OCI-LY3 (cell line): Measurements from ENCODE around the gene SCGB1D1.

Experiments
- H2AFZ ChIP-seq: fragments of 200-600, 300-600 bp; shearing (Covaris generic); 2 replicates; pipeline ENCODE4 v1.6.0; 2014; ENCODE audit warnings: antibody characterized with exemption, low read depth, low read length
- H3K27ac ChIP-seq: fragments of 200-600, 300-600 bp; sonication (generic); 2 replicates; pipeline ENCODE4 v1.5.1; 2014; ENCODE audit warnings: mild to moderate bottlenecking, low read length, moderate library complexity, mixed read lengths
- H3K27me3 ChIP-seq: fragments of 200-600, 300-600 bp; sonication (generic); 2 replicates; pipeline ENCODE4 v1.6.1; 2014; ENCODE audit warnings: low read depth, low read length, mixed read lengths
- H3K36me3 ChIP-seq: fragments of 200-600, 300-600 bp; sonication (generic); replicated peaks from 2 replicates; pipeline ENCODE3; 2014; ENCODE audit warnings: low read depth, low read length, mixed read lengths
- H3K4me1 ChIP-seq: fragments of 300-600, 200-600 bp; sonication (generic); 2 replicates; pipeline ENCODE4 v1.6.1; 2014; ENCODE audit warnings: low read length, mixed read lengths
- H3K4me2 ChIP-seq: fragments of 200-600, 300-600 bp; sonication (generic); 2 replicates; pipeline ENCODE4 v1.6.1; 2014; ENCODE audit warnings: low read length, mixed read lengths
- H3K4me3 ChIP-seq: fragments of 300-600, 200-600 bp; sonication (generic); 2 replicates; pipeline ENCODE4 v1.5.1; 2014; ENCODE audit warnings: antibody characterized with exemption, mild to moderate bottlenecking, low read length, moderate library complexity
- H3K79me2 ChIP-seq: fragments of 300-600, 200-600 bp; shearing (Covaris generic); 2 replicates; pipeline ENCODE4 v1.6.1; 2014; ENCODE audit warnings: mild to moderate bottlenecking, low read length, mixed read lengths
- H3K9ac ChIP-seq: fragments of 300-600, 200-600 bp; shearing (Covaris generic); 2 replicates; pipeline ENCODE4 v1.6.0; 2014; ENCODE audit warnings: mild to moderate bottlenecking, low read length, moderate library complexity
- H3K9me3 ChIP-seq: fragments of 200-600, 300-600 bp; shearing (Covaris generic); 2 replicates; pipeline ENCODE4 v1.6.1; 2014; ENCODE audit warnings: low read length, mixed read lengths; ENCODE audit not compliant: insufficient read depth
- H4K20me1 ChIP-seq: fragments of 200-600, 300-600 bp; sonication (generic); 2 replicates; pipeline ENCODE4 v1.6.1; 2016; ENCODE audit warnings: low read length, mixed read lengths; ENCODE audit not compliant: insufficient read depth
- CTCF ChIP-seq: fragments of 200-600, 300-600 bp; sonication (generic); IDR thresholded peaks from 2 replicates; pipeline ENCODE4 v1.5.1; 2014; ENCODE audit warnings: antibody characterized with exemption, low read length, low read depth
- EZH2phosphoT487 ChIP-seq: fragments of 200-600 bp; shearing (Covaris generic); IDR thresholded peaks from 2 replicates; pipeline ENCODE4 v1.6.1; 2018; ENCODE audit warnings: antibody characterized with exemption, mixed run types, low read depth

The SCGB1D1 gene

DNA sequence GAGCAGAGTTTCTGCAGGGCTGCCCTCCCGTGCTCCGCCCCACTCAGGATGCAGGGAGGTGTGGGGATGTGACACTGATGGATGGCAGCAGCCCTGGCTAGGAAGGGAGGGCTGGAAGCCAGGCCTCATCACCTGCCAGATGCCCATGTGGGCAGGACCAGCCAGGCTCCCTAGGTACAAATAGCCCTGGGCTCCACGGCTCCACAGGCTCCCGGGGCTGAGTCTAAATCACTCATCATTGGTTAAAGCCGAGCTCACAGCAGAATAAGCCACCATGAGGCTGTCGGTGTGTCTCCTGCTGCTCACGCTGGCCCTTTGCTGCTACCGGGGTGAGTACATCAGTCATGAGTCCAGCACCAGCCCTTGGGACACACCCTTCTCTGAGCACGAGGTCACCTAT lies at the start of gene SCGB1D1:
SCGB1D1 (plus strand) TSS at position 206 of the 400 bp plus-strand sequence; CDS start at position 275, 69 bp downstream.
- H3K9me3 ChIP-seq: no peaks in the 10 kb centered on the region
- no peak within 1 kb of the TSS for H2AFZ ChIP-seq
- TF ChIP-seq CTCF (no peak), EZH2phosphoT487 (no peak)
- H3K9ac ChIP-seq: no peak within 1 kb of the TSS
- H3K36me3 ChIP-seq: no peaks in the 10 kb centered on the region
- no peaks in the 10 kb centered on the region for H4K20me1 ChIP-seq
- no peak within 1 kb of the TSS for H3K4me2 ChIP-seq
- H3K4me1 ChIP-seq: peaks cover 6% of the 10 kb centered on the region; the same call in 1 of the 2 replicates
- H3K27me3 ChIP-seq: peaks cover 35% of the 10 kb centered on the region
- H3K79me2 ChIP-seq: no peaks in the 10 kb centered on the region
- H3K27ac ChIP-seq: no peak within 1 kb of the TSS
- no peak within 1 kb of the TSS for H3K4me3 ChIP-seq

- Histone ChIP-seq H3K9ac (no peak overlapping the region), H3K4me2 (no peak overlapping the region), H2AFZ (no peak overlapping the region), H3K36me3 (peaks cover 87% of the 10 kb centered on the region), H4K20me1 (peaks cover 23% of the 10 kb centered on the region), H3K27me3 (no peaks in the 10 kb centered on the region), H3K4me3 (no peak overlapping the region), H3K4me1 (peaks cover 10% of the 10 kb centered on the region; the same call in 1 of the 2 replicates), H3K9me3 (no peaks in the 10 kb centered on the region), H3K79me2 (peaks cover 30% of the 10 kb centered on the region), H3K27ac (no peak overlapping the region)
- TF ChIP-seq CTCF: no peak
- no peak for TF ChIP-seq EZH2phosphoT487
Observed at GRCh38 chr11:62140304-62141110, 49.5 kb upstream of the SCGB1D1 start.

DNA sequence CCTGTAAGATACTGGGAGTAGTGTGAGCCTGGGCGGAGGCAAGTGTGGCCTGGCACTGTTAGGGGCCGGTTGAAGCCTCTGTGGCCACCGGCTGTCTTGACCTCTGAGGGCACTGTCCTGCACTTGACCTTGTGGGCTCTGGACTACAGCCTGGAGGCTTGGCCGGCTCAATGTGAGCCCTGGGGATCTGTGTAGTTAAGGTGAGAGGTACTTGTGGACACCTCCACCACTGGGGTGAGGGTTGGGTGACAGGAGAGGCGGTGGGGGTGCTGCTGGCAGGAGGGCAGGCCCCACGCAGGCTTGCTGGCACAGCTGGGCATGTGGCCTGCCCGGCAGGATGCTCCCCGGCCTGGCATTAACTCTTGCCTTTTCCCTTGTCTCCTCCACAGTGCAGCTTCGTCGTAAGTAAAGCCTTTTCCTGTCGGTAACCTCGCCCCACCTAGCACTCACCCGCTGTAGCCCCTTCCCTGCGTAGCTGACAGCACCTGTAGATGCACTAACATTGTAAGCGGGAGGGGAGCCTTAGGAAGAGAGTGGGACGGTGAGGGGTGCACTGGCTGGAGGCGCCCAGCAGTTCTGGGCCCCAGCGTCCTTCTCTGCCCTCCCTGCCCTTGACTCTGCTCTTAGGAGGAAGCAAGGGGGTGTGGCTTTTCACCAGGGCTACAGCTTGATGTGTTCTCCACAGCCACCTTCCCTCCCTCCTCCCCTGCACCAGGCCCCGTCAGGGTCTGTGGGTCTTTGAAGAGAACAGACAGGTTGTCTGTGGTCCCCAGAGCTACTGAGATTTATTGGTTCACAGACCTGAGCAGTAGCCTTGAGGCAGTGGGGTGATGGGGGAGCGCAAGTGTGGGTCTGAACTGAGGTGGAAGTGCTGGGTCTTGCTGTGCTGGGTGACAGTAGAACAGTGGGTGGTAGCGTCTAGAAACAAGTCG lies 48.6 kb upstream of the SCGB1D1 start:
- Histone ChIP-seq H2AFZ (no peak overlapping the region), H3K9ac (no peak overlapping the region), H3K27me3 (no peaks in the 10 kb centered on the region), H3K4me2 (no peak overlapping the region), H3K27ac (no peak overlapping the region), H4K20me1 (peaks cover 19% of the 10 kb centered on the region), H3K36me3 (peaks cover 91% of the 10 kb centered on the region), H3K79me2 (peaks cover 22% of the 10 kb centered on the region), H3K4me1 (peaks cover 10% of the 10 kb centered on the region; the same call in 1 of the 2 replicates), H3K9me3 (no peaks in the 10 kb centered on the region), H3K4me3 (no peak overlapping the region)
- TF ChIP-seq EZH2phosphoT487: no peak

GRCh38 chr11:62142043-62142375 lies 48.0 kb upstream of the SCGB1D1 start:
- Histone ChIP-seq H3K4me2 (no peak overlapping the region), H3K79me2 (peaks cover 15% of the 10 kb centered on the region), H3K4me3 (no peak overlapping the region), H4K20me1 (peaks cover 19% of the 10 kb centered on the region), H3K27me3 (no peaks in the 10 kb centered on the region), H3K27ac (no peak overlapping the region), H3K9me3 (no peaks in the 10 kb centered on the region), H3K36me3 (peaks cover 90% of the 10 kb centered on the region), H3K4me1 (peaks cover 10% of the 10 kb centered on the region; the same call in 1 of the 2 replicates), H3K9ac (no peak overlapping the region), H2AFZ (no peak overlapping the region)
- TF ChIP-seq EZH2phosphoT487 (no peak), CTCF (no peak)
